CD4-positive, alpha-beta T cell treated with Interleukin-6 at 100 ng/mL for 8 hours (primary cell): Measurements from ENCODE around the gene ITGAV.
"Not testable (repeated sequence)": the region's sequence is repeated elsewhere in the genome, so short reads cannot be mapped to it uniquely, and the experiment has no call there.

Experiments
- DNase-seq: peaks from one replicate; pipeline ENCODE4 v3.0.0-alpha.2; 2020; ENCODE audit warnings: mixed read lengths, low spot score

The ITGAV gene

GRCh38 chr2:186589612-186590349, at the start of gene ITGAV:
Gene ITGAV (plus strand): TSS chr2:186590056. CDS start chr2:186590339, 283 bp downstream.
- peak; percentile 81 for DNase-seq

DNA sequence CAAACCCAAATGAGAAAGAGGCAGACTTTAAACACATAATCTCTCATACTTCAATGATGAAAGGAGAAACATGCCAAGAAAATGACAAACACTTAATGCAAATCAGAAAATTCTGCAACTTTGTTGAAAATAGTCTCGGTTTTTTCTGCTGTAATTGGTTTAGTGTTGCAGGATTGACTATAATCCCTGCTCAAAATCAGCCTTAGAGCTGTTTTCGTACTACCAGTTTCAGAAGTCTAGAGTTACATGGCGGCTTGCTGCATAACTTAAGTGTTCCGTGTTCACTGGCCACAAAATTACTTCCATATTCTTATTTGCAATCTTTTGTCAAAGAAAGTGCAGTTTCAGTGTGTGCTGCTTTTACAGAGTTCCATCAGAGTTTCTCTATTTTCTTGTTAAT, 48.9 kb upstream of the ITGAV start:
- no peak for DNase-seq

GRCh38 chr2:186542002-186542401, 47.9 kb upstream of the ITGAV start:
- DNase-seq = no peak

- DNase-seq = no peak
Observed at GRCh38 chr2:186543561-186544131, 46.2 kb upstream of the ITGAV start.

GRCh38 chr2:186544255-186544675, 45.6 kb upstream of the ITGAV start:
- no peak for DNase-seq

- DNase-seq = no peak
Observed at GRCh38 chr2:186546846-186547245, 43.0 kb upstream of the ITGAV start.

DNA sequence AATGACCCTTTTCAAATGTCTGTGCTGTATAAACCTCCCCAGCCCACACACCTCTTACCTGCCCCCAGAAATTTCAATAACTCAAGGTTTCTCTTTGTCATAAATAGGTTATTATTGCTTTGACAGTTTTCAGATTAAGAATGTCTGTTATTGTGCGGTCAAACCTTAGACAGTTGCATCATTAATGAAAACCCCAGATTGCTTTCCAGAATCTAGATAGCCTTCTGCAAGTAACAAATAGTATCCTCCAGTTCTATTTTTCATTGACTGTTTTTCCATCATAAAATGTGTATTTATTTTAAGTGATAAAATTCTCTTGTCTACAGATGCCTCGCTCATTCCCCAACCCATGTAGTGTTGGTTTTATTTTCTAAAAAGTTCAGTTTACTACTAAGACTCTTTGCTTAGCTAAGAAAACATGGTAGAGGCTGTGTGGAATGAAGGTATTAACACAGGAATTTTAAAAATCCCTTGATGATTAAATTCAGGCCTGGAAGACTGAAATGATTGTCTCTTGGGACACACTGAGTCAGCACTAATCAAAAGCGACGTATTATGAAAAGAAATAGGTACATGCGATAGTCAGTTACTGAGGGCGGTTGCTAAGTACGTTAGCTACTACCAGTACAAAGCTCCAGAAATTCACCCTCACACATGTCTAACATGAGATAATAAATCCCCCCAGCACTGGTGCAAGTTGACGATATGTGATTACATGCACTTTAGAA, 38.4 kb upstream of the ITGAV start:
- no peak for DNase-seq

DNA sequence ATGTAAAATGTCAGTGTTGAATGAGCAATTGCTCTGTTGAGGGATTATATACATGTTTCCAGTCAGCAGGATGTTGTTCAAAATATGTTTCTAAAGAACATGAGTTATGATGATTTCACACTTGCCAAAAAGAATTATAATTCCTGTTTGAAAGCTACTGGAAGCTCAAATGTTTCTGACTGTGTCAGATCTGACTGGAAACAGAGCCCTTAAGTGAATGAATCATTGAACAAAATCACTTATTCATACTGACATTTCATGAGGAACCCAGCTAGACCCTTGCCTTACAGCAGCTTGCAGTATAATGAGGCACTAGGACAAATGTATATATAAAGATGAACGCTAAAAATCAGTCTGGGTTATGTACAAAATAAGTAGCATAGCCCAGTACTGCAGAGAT, 35.4 kb upstream of the ITGAV start:
- no peak for DNase-seq

- no peak for DNase-seq
Observed at GRCh38 chr2:186554850-186555671, 34.8 kb upstream of the ITGAV start.

- DNase-seq = no peak
Observed at GRCh38 chr2:186558512-186559276, 31.2 kb upstream of the ITGAV start.

DNA sequence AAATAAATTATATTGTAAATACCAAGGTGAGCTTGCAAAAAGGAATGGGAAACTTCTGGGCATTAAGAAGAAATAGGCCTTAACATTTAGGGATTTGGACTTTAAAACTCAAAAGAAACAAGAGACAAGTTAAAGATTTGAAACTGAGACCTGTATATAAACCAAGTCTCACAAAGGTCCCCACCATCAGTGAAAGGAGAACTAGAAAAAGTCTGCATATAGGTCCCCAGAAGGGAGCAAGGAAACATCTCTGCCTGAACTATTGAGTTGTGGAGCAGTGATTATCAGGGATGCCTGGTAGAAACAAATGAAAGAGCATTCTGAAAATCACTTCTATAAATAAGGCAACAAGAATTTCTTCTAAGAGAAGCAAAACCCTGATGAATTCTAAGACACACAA, 30.5 kb upstream of the ITGAV start:
- no peak for DNase-seq

DNA sequence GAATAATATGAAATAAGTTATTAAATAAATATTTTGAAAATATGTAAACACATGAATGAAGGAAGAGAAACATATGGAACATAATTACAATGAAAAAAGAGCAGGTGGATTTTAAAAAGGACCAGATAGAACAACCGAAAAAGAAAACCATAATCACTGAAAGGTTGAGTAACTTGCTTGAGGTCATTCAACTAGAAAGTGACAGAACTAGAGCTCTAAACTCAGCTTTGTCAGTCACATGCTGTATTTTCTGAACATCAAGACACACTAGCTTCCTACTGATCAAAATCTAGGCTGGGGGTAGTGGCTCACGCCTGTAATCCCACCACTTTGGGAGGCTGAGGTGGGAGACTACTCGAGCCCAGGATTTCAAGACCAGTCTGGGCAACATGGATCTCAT, 30.0 kb upstream of the ITGAV start:
- no peak for DNase-seq

- no peak for DNase-seq
Observed at GRCh38 chr2:186560254-186560653, 29.6 kb upstream of the ITGAV start.

DNA sequence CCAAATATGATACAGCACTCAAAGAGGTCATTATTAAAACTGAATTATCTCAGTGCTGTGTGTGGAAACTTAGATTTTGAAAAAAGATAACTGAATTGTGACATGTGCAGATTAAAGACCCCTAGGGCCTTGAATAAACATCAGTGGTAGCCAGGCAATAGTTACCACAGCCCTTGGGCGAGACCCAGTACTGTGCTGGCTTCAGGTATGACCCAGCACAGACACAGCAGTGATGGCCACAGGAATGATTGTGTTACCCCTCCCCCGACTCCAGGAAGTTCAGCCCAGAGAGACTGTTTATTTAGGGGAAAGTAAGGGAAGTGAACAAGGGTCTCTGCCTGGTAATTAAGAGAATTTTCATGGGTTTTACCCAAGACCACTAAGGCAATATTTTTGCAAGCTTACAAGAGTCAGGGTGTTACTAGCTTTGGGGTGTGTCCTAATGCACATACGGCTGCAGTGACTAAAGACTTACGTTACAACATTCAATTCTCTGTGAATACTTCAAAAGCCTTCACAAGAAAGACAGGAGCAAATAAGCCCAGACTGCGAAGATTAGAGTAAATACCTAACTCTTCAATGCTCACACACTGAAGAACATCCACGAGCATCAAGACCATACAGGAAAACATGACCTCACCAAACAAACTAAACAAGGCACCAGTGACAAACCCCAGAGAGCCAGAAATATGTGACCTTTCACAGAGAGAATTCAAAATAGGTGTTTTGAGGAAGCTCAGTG, 28.2 kb upstream of the ITGAV start:
- no peak for DNase-seq

- DNase-seq = no peak
Observed at GRCh38 chr2:186562209-186562578, 27.7 kb upstream of the ITGAV start.

DNA sequence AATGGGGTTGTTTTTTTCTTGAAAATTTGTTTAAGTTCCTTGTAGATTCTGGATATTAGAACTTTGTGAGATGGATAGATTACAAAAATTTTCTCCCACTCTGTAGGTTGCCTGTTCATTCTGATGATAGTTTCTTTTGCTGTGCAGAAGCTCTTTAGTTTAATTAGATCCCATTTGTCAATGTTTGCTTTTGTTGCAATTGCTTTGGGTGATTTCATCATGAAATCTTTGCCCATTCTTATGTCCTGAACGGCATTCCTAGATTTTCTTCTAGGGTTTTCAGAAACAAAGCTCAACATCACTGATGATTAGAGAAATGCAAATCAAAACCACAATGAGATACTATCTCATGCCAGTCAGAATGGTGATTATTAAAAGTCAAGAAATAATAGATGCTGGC, 21.3 kb upstream of the ITGAV start:
- not testable (repeated sequence) for DNase-seq

GRCh38 chr2:186569127-186569526, 20.7 kb upstream of the ITGAV start:
- not testable (repeated sequence) for DNase-seq

DNA sequence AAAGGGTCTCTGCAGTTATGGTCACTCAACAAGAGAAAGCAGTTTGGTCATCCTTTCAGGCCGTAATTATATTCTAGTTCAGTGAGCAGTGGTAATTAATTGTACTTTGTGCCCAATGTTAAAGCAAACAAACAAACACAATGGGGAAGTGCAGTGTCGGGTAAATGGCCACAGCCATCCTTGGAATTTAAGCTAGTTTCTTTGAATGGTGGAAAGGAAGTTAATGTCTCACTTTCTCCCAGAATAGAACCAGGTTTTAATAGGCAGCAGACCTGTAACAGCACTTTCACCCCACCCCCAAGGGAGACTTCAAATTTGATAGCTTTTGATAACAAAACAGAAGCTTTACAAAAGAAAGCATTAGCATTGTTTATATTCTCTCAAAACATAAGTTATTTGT, 20.0 kb upstream of the ITGAV start:
- no peak for DNase-seq

DNA sequence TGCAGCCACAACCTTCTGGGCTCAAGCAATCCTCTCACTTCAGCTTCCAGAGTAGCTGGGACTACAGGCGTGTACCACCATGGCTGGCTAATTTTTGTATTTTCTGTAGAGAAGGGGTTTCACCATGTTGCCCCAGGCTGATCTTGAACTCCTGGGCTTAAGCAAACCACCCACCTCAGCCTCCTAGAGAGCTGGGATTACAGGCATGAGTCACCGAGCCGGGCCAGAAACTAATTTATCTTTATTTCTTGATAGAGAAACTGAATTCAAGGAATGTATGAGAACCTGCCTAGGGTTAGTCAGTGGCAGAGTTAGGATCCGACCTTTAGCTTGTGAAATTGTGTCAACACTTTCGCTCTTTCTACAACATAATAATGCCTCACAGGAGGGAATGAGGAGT, 19.3 kb upstream of the ITGAV start:
- DNase-seq = no peak

- DNase-seq = no peak
Observed at GRCh38 chr2:186572705-186573104, 17.2 kb upstream of the ITGAV start.

GRCh38 chr2:186573531-186573930, 16.3 kb upstream of the ITGAV start:
- DNase-seq = no peak
